Neural progenitor cell (in vitro differentiated cells): Measurements from ENCODE around the gene BUB1B.

Source experiments
- EZH2 ChIP-seq: fragments of 200-600 bp; sonication (generic); IDR thresholded peaks from 2 replicates; pipeline ENCODE4 v1.6.1; 2017; ENCODE audit warnings: antibody characterized with exemption, mild to moderate bottlenecking, moderate library complexity
- TF ChIP-seq, protein P1 (sequence below): fragments of 200-600 bp; sonication (generic); IDR thresholded peaks from 2 replicates; pipeline ENCODE4 v1.5.1; 2017; ENCODE audit warnings: antibody characterized with exemption, mild to moderate bottlenecking

- TF ChIP-seq EZH2: no peak
- TF ChIP-seq, protein P1, sequence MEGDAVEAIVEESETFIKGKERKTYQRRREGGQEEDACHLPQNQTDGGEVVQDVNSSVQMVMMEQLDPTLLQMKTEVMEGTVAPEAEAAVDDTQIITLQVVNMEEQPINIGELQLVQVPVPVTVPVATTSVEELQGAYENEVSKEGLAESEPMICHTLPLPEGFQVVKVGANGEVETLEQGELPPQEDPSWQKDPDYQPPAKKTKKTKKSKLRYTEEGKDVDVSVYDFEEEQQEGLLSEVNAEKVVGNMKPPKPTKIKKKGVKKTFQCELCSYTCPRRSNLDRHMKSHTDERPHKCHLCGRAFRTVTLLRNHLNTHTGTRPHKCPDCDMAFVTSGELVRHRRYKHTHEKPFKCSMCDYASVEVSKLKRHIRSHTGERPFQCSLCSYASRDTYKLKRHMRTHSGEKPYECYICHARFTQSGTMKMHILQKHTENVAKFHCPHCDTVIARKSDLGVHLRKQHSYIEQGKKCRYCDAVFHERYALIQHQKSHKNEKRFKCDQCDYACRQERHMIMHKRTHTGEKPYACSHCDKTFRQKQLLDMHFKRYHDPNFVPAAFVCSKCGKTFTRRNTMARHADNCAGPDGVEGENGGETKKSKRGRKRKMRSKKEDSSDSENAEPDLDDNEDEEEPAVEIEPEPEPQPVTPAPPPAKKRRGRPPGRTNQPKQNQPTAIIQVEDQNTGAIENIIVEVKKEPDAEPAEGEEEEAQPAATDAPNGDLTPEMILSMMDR: no peak
Measured at GRCh38 chr15:40133544-40133943, 27.3 kb upstream of the BUB1B start.
